KMS-11 (cell line): ENCODE measurements around the gene PLIN4.

ENCODE experiments used
- H2AFZ ChIP-seq: fragments of 200-600 bp; sonication (generic); 2 replicates; pipeline ENCODE4 v1.6.1; 2016; ENCODE audit warnings: antibody characterized with exemption, mixed run types, low read depth
- H3K27ac ChIP-seq: fragments of 200-600 bp; sonication (generic); 2 replicates; pipeline ENCODE4 v1.6.1; 2016; ENCODE audit warnings: mild to moderate bottlenecking, mixed run types
- H3K27me3 ChIP-seq: fragments of 200-600 bp; sonication (generic); 2 replicates; pipeline ENCODE4 v1.6.1; 2017; ENCODE audit warnings: mild to moderate bottlenecking, low read depth, mixed run types, moderate library complexity; ENCODE audit not compliant: insufficient read depth
- H3K36me3 ChIP-seq: fragments of 200-600 bp; sonication (generic); 2 replicates; pipeline ENCODE4 v1.6.1; 2017; ENCODE audit warnings: mild to moderate bottlenecking, mixed run types; ENCODE audit not compliant: insufficient read depth
- H3K4me1 ChIP-seq: fragments of 200-600 bp; sonication (generic); 2 replicates; pipeline ENCODE4 v1.6.1; 2016; ENCODE audit warnings: mild to moderate bottlenecking, low read depth, mixed run types; ENCODE audit not compliant: poor library complexity, severe bottlenecking
- H3K4me2 ChIP-seq: fragments of 200-600 bp; sonication (generic); 2 replicates; pipeline ENCODE4 v1.7.0; 2016; ENCODE audit warnings: mild to moderate bottlenecking, mixed run types
- H3K4me3 ChIP-seq: fragments of 200-600 bp; sonication (generic); IDR thresholded peaks from 2 replicates; pipeline ENCODE4 v1.6.1; 2017; ENCODE audit warnings: low read depth, low read length, mixed read lengths; ENCODE audit not compliant: insufficient read depth
- H3K79me2 ChIP-seq: fragments of 200-600 bp; sonication (generic); 2 replicates; pipeline ENCODE4 v1.6.1; 2016; ENCODE audit warnings: low read depth, mixed run types; ENCODE audit not compliant: insufficient read depth
- H3K9ac ChIP-seq: fragments of 200-600 bp; sonication (generic); 2 replicates; pipeline ENCODE4 v1.6.1; 2016; ENCODE audit warnings: mild to moderate bottlenecking, mixed run types
- H4K20me1 ChIP-seq: fragments of 200-600 bp; sonication (generic); 2 replicates; pipeline ENCODE4 v1.6.1; 2016; ENCODE audit warnings: mild to moderate bottlenecking, mixed run types; ENCODE audit not compliant: insufficient read depth
- CTCF ChIP-seq: fragments of 200-600 bp; sonication (generic); conservative IDR thresholded peaks from 2 replicates; pipeline ENCODE4 v1.6.1; 2017; ENCODE audit warnings: low read depth, mild to moderate bottlenecking, antibody characterized with exemption, low read length, moderate library complexity, mixed read lengths

Gene PLIN4

GRCh38 chr19:4493104-4493928, 25.0 kb downstream of the PLIN4 start:
- H3K36me3 ChIP-seq = no peaks in the 10 kb centered on the region
- no peak overlapping the region for H2AFZ ChIP-seq
- no peak overlapping the region for H3K4me3 ChIP-seq
- H4K20me1 ChIP-seq = no peaks in the 10 kb centered on the region
- TF ChIP-seq CTCF = no peak
- H3K27me3 ChIP-seq = no peaks in the 10 kb centered on the region
- H3K4me2 ChIP-seq = no peak overlapping the region
- no peaks in the 10 kb centered on the region for H3K4me1 ChIP-seq
- H3K27ac ChIP-seq = no peak overlapping the region
- H3K79me2 ChIP-seq = no peaks in the 10 kb centered on the region
- no peak overlapping the region for H3K9ac ChIP-seq

- no peak overlapping the region for H2AFZ ChIP-seq
These were observed 25.8 kb downstream of the PLIN4 start for GRCh38 chr19:4492337-4493103.

GRCh38 chr19:4491446-4491845, 26.8 kb downstream of the PLIN4 start:
- Histone ChIP-seq H3K4me1 (no peaks in the 10 kb centered on the region), H2AFZ (no peak overlapping the region), H3K36me3 (no peaks in the 10 kb centered on the region), H3K27ac (no peak overlapping the region), H4K20me1 (no peaks in the 10 kb centered on the region), H3K4me2 (no peak overlapping the region), H3K4me3 (no peak overlapping the region), H3K9ac (no peak overlapping the region), H3K79me2 (no peaks in the 10 kb centered on the region), H3K27me3 (no peaks in the 10 kb centered on the region)
- TF ChIP-seq CTCF = no peak

More at GRCh38 chr19:4492337-4493103, 25.8 kb downstream of the PLIN4 start:
- Histone ChIP-seq H3K79me2 (no peaks in the 10 kb centered on the region), H4K20me1 (no peaks in the 10 kb centered on the region), H3K4me3 (no peak overlapping the region), H3K4me1 (no peaks in the 10 kb centered on the region), H3K4me2 (no peak overlapping the region), H3K27me3 (no peaks in the 10 kb centered on the region), H3K36me3 (no peaks in the 10 kb centered on the region), H3K27ac (no peak overlapping the region), H3K9ac (no peak overlapping the region)
- TF ChIP-seq CTCF = no peak

DNA sequence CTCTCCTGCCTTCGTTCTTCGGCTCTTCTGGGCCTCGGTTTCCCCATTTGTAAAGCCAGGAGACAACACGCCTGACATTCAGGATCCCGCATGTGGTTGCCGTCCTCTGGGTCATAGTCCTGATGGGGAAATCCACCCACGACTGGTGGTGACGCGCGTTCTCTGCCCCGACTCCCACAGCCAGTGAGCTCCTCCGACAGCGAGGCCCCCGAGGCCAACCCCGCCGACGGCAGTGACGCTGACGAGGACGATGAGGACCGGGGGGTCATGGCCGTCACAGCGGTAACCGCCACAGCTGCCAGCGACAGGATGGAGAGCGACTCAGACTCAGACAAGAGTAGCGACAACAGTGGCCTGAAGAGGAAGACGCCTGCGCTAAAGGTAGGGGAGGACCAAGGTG, 29.8 kb downstream of the PLIN4 start:
- H3K79me2 ChIP-seq = no peaks in the 10 kb centered on the region
- no peak overlapping the region for H3K9ac ChIP-seq
- H4K20me1 ChIP-seq = no peaks in the 10 kb centered on the region
- no peak overlapping the region for H3K4me2 ChIP-seq
- H3K36me3 ChIP-seq = no peaks in the 10 kb centered on the region
- H3K4me3 ChIP-seq = no peak overlapping the region
- no peak overlapping the region for H2AFZ ChIP-seq
- H3K27me3 ChIP-seq = no peaks in the 10 kb centered on the region
- no peak overlapping the region for H3K27ac ChIP-seq
- TF ChIP-seq CTCF = no peak
- H3K4me1 ChIP-seq = no peaks in the 10 kb centered on the region
